Measurements from ENCODE around the gene ACOT7. TPM values are rescaled to one million over a fixed set of nuclear protein-coding genes. Genes with fewer than 3 reads are reported as not detected.
"Not testable (repeated sequence)": the region's sequence is repeated elsewhere in the genome, so short reads cannot be mapped to it uniquely, and the experiment has no call there.

Gene ACOT7
- total RNA-seq, 2 donors from 2014 or later, result 16.9 to 24.9 TPM

GRCh38 chr1:6380037-6380436 lies 13.5 kb downstream of the ACOT7 start:
- H3K36me3 ChIP-seq, result no peaks in the 10 kb centered on the region
- 97% methylated on average over 7 of the region's 7 CpGs for WGBS
- DNase-seq (ENCODE audit: low spot score), result no peak
- no peaks in the 10 kb centered on the region for H3K27me3 ChIP-seq (replicated peaks; ENCODE audit: insufficient read depth)
- H3K9me3 ChIP-seq, result no peaks in the 10 kb centered on the region
- no peak overlapping the region for H3K27ac ChIP-seq
- intact Hi-C loops (cut with DNase I), result no loop called here
- H3K4me3 ChIP-seq, result no peak overlapping the region
- no peaks in the 10 kb centered on the region for H3K4me1 ChIP-seq (replicated peaks)
- no peak for TF ChIP-seq POLR2AphosphoS5 (IDR thresholded peaks at IDR 0.05)
- TF ChIP-seq CTCF (IDR thresholded peaks at IDR 0.05), result no peak
- TF ChIP-seq POLR2A (IDR thresholded peaks at IDR 0.05), result no peak

- H3K27me3 ChIP-seq (replicated peaks; ENCODE audit: insufficient read depth), result no peaks in the 10 kb centered on the region
- intact Hi-C loops (cut with DNase I), result no loop called here
- H3K36me3 ChIP-seq, result no peaks in the 10 kb centered on the region
- no peak overlapping the region for H3K27ac ChIP-seq
- TF ChIP-seq CTCF (IDR thresholded peaks at IDR 0.05), result no peak
- TF ChIP-seq POLR2A (IDR thresholded peaks at IDR 0.05), result no peak
- no peak for TF ChIP-seq POLR2AphosphoS5 (IDR thresholded peaks at IDR 0.05)
- no peak for DNase-seq (ENCODE audit: low spot score)
- WGBS, result 69% methylated on average over 12 of the region's 12 CpGs
- H3K4me1 ChIP-seq (replicated peaks), result no peaks in the 10 kb centered on the region
- no peak overlapping the region for H3K4me3 ChIP-seq
- H3K9me3 ChIP-seq, result no peaks in the 10 kb centered on the region
Measured at GRCh38 chr1:6378096-6378746, 15.3 kb downstream of the ACOT7 start.

- Histone ChIP-seq H3K27ac (no peak overlapping the region), H3K27me3 (replicated peaks; ENCODE audit: insufficient read depth) (no peaks in the 10 kb centered on the region), H3K9me3 (no peaks in the 10 kb centered on the region), H3K4me3 (no peak overlapping the region), H3K36me3 (no peaks in the 10 kb centered on the region), H3K4me1 (replicated peaks) (no peaks in the 10 kb centered on the region)
- intact Hi-C loops (cut with DNase I), result no loop called here
- 65% methylated on average over 8 of the region's 8 CpGs for whole genome bisulfite sequencing
- DNase-seq (ENCODE audit: low spot score), result peak; percentile 42
- no peak for TF ChIP-seq CTCF (IDR thresholded peaks at IDR 0.05)
- peak; percentile 25 for TF ChIP-seq POLR2AphosphoS5 (IDR thresholded peaks at IDR 0.05)
Measured at GRCh38 chr1:6373961-6374720, 19.4 kb downstream of the ACOT7 start.

- DNase-seq (ENCODE audit: low spot score); H3K36me3 ChIP-seq; H3K27ac ChIP-seq; intact Hi-C loops (cut with DNase I); H3K9me3 ChIP-seq; H3K27me3 ChIP-seq (replicated peaks; ENCODE audit: insufficient read depth); H3K4me3 ChIP-seq; H3K4me1 ChIP-seq (replicated peaks): not testable (repeated sequence)
- 80% methylated on average over 7 of the region's 7 CpGs for WGBS
Measured at GRCh38 chr1:6372236-6372635, 21.3 kb downstream of the ACOT7 start.

- no peaks in the 10 kb centered on the region for H3K9me3 ChIP-seq
- WGBS, result 37% methylated on average over 4 of the region's 4 CpGs
- no peaks in the 10 kb centered on the region for H3K27me3 ChIP-seq (replicated peaks; ENCODE audit: insufficient read depth)
- H3K36me3 ChIP-seq, result no peaks in the 10 kb centered on the region
- TF ChIP-seq POLR2AphosphoS5 (IDR thresholded peaks at IDR 0.05) (no peak), POLR2A (IDR thresholded peaks at IDR 0.05) (no peak), CTCF (IDR thresholded peaks at IDR 0.05) (no peak)
- DNase-seq (ENCODE audit: low spot score), result no peak
- H3K4me3 ChIP-seq, result no peak overlapping the region
- H3K27ac ChIP-seq, result no peak overlapping the region
- no peaks in the 10 kb centered on the region for H3K4me1 ChIP-seq (replicated peaks)
- intact Hi-C loops (cut with DNase I), result no loop called here
Measured at GRCh38 chr1:6370006-6370405, 23.6 kb downstream of the ACOT7 start.

Measured in prostate gland (tissue), 2 donors.